ENCODE results near the gene CD47. TPM values are rescaled to one million over a fixed set of nuclear protein-coding genes. Genes with fewer than 3 reads are reported as not detected.

Gene CD47
- total and polyA plus RNA-seq, 2 of the 4 experiments (the other 2 are of a cell fraction), result 45.9 to 52.0 TPM

DNA sequence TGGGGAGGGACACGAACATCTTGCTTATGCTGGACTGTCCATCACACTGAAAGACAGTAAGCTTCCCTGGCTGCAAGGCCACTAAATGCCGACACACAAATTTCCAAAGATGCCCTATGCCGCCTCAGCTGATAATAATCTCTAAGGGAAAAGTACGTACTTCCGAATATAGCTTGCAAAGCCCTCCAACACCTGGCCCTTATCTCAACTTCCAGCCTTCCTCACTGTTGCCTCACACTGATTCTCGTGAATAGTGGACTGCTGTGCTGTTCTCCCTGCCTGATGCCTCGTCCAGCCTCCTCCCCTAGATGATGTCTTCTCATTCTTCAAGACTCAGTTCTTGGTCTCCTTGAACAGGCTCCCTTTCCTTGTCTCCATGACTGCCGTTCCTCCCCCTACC lies 72.3 kb downstream of the CD47 start:
- peaks cover under 1% of the 10 kb centered on the region; the same call in 1 of the 2 replicates for H3K4me1 ChIP-seq (ENCODE audit: control insufficient read depth, insufficient read depth, low read length)
- CTCF ChIA-PET, result no interaction called here

More for the DNA sequence above, 72.3 kb downstream of the CD47 start:
- no peaks in the 10 kb centered on the region; the same call in 1 of the 2 replicates for H3K9me1 ChIP-seq (ENCODE audit: insufficient read depth, low read length)
- no peaks in the 10 kb centered on the region for H3K79me1 ChIP-seq (ENCODE audit: low read depth in 1 of 2, low read length in 2 of 2)
- H3K18ac ChIP-seq (ENCODE audit: low read depth, low read length), result no peak overlapping the region
- H4K20me1 ChIP-seq (ENCODE audit: insufficient read depth, low read length), result no peaks in the 10 kb centered on the region
- no peak overlapping the region for H4K8ac ChIP-seq (ENCODE audit: low read depth in 2 of 2, low read length in 2 of 2)
- H3K14ac ChIP-seq (replicated peaks; ENCODE audit: low read depth, low read length), result no peak overlapping the region
- BruUV-seq (replicated peaks), result no TSS peak
- H4K91ac ChIP-seq (ENCODE audit: insufficient read depth, low read depth, low read length), result no peak overlapping the region
- no peak overlapping the region for H2AFZ ChIP-seq (replicated peaks; ENCODE audit: low read length, poor library complexity)
- no peaks in the 10 kb centered on the region for H3K9me3 ChIP-seq (ENCODE audit: control insufficient read depth, insufficient read depth, low read length)
- no peak overlapping the region for H2BK20ac ChIP-seq (ENCODE audit: low read depth, low read length)
- H3K23ac ChIP-seq (ENCODE audit: low read depth, low read length), result no peak overlapping the region; the same call in 1 of the 2 replicates
- no peak overlapping the region for H3K4ac ChIP-seq (ENCODE audit: low read depth, low read length)
- no peak overlapping the region for H4K5ac ChIP-seq (ENCODE audit: low read depth, low read length)
- TF ChIP-seq BHLHE40 (IDR thresholded peaks at IDR 0.05; ENCODE audit: low read depth, low read length), result no peak
- TF ChIP-seq, protein P1, sequence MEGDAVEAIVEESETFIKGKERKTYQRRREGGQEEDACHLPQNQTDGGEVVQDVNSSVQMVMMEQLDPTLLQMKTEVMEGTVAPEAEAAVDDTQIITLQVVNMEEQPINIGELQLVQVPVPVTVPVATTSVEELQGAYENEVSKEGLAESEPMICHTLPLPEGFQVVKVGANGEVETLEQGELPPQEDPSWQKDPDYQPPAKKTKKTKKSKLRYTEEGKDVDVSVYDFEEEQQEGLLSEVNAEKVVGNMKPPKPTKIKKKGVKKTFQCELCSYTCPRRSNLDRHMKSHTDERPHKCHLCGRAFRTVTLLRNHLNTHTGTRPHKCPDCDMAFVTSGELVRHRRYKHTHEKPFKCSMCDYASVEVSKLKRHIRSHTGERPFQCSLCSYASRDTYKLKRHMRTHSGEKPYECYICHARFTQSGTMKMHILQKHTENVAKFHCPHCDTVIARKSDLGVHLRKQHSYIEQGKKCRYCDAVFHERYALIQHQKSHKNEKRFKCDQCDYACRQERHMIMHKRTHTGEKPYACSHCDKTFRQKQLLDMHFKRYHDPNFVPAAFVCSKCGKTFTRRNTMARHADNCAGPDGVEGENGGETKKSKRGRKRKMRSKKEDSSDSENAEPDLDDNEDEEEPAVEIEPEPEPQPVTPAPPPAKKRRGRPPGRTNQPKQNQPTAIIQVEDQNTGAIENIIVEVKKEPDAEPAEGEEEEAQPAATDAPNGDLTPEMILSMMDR (conservative IDR thresholded peaks at IDR 0.05; ENCODE audit: low read depth, low read length), result no peak
- no peak for TF ChIP-seq RFX5 (IDR thresholded peaks at IDR 0.05; ENCODE audit: low read depth, low read length)
- no peak for TF ChIP-seq POLR2A (IDR thresholded peaks at IDR 0.05; ENCODE audit: low read depth, low read length)
- no peak for TF ChIP-seq SMC3 (IDR thresholded peaks at IDR 0.05; ENCODE audit: low read depth, low read length)
- no peak for TF ChIP-seq RCOR1 (IDR thresholded peaks at IDR 0.05; ENCODE audit: insufficient replicate concordance, low read length)
- no peak for TF ChIP-seq RAD21 (IDR thresholded peaks at IDR 0.05; ENCODE audit: low read length)
- TF ChIP-seq USF2 (IDR thresholded peaks at IDR 0.05; ENCODE audit: low read depth, low read length), result no peak
- TF ChIP-seq NFE2L2 (IDR thresholded peaks at IDR 0.05; ENCODE audit: low read depth, low read length), result no peak
- no peak for TF ChIP-seq ELK1 (IDR thresholded peaks at IDR 0.05; ENCODE audit: borderline replicate concordance, low read depth, low read length)
- no peak overlapping the region for H2AK9ac ChIP-seq (replicated peaks; ENCODE audit: low read depth, low read length, poor library complexity)
- H2BK15ac ChIP-seq (ENCODE audit: low read depth, low read length), result no peak overlapping the region
- H3K9ac ChIP-seq (ENCODE audit: low read depth, low read length), result no peak overlapping the region
- ATAC-seq (ENCODE audit: low read depth), result no peak
- H2AK5ac ChIP-seq (ENCODE audit: low read depth, low read length), result no peak overlapping the region
- no peak overlapping the region for H3K56ac ChIP-seq (ENCODE audit: extremely low read depth, insufficient read depth, low read length)
- H3K27ac ChIP-seq (ENCODE audit: insufficient read depth, low read length), result no peak overlapping the region
- H2BK5ac ChIP-seq (ENCODE audit: low read depth, low read length, poor library complexity, severe bottlenecking), result no peak overlapping the region
- peaks cover 20% of the 10 kb centered on the region for H3K27me3 ChIP-seq (ENCODE audit: control insufficient read depth, insufficient read depth, low read length)
- no peak for DNase-seq
- in situ Hi-C loops (cut with MboI; ENCODE audit: low sequenced_read_pairs) (no loop called here), dilution Hi-C loops (cut with HindIII; ENCODE audit: low sequenced_read_pairs, unreplicated experiment) (no loop called here), intact Hi-C loops (cut with micrococcal nuclease) (no loop called here)
- POLR2A ChIA-PET (ENCODE audit: unreplicated experiment), result no interaction called here
- no peaks in the 10 kb centered on the region for H3K36me3 ChIP-seq (ENCODE audit: control insufficient read depth, insufficient read depth, low read length)
- no peak overlapping the region for H3K4me2 ChIP-seq (ENCODE audit: low read depth, low read length)
- no peak overlapping the region for H2BK120ac ChIP-seq (ENCODE audit: low read depth, low read length)
- no peak overlapping the region for H3K4me3 ChIP-seq (ENCODE audit: insufficient read depth, low read depth, low read length)
- WGBS, 2 experiments (ENCODE audit: extremely low coverage in 2 of 2, insufficient read length in 1 of 2), result 71% methylated on average over 6 of the region's 8 CpGs; no CpG with 5 or more reads in 1 of the 2 experiments

Data from IMR-90 (cell line).